GM12872 (cell line): ENCODE data around the gene TRPM8.

Source experiments
- CTCF ChIP-seq: IDR thresholded peaks from 3 replicates; pipeline ENCODE4 v1.5.1; 2011; ENCODE audit warnings: low read depth, mild to moderate bottlenecking, low read length, moderate library complexity; ENCODE audit not compliant: insufficient read depth

TRPM8 gene

GRCh38 chr2:233917116-233917515 is at the start of gene TRPM8:
TSS of gene TRPM8 (plus strand) at chr2:233917373. CDS start at chr2:233926538, 9,165 bp downstream.
- TF ChIP-seq CTCF = no peak

- TF ChIP-seq CTCF = no peak
Measured at GRCh38 chr2:233867993-233868532, 49.1 kb upstream of the TRPM8 start, which contains the start of gene MSL3B. TSS of gene MSL3B (minus strand) at chr2:233868386.

- TF ChIP-seq CTCF = no peak
Measured at GRCh38 chr2:233871432-233871831, 45.7 kb upstream of the TRPM8 start.

GRCh38 chr2:233882353-233882752 is 34.8 kb upstream of the TRPM8 start:
- TF ChIP-seq CTCF = no peak

GRCh38 chr2:233892793-233893192 is 24.4 kb upstream of the TRPM8 start:
- TF ChIP-seq CTCF = no peak

DNA sequence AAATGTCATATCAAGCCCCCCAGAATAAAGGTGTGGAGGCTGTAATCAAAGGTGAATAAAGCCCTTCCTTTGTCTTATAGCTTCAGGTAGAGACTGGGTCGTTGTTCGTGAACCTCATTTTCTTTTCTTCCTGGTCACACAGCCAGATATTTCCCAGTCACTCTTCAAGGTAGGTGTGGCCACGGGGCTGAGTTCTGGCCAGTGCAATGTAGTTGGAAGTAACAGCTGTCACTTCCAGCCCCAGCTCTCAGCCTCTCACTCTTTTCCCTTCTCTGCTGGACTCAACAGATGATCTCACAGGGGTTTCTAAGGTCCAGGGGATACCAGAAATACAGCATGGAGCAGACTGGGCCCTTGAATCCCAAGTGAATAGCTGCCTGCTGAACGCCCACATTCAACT is 15.8 kb upstream of the TRPM8 start:
- no peak for TF ChIP-seq CTCF

DNA sequence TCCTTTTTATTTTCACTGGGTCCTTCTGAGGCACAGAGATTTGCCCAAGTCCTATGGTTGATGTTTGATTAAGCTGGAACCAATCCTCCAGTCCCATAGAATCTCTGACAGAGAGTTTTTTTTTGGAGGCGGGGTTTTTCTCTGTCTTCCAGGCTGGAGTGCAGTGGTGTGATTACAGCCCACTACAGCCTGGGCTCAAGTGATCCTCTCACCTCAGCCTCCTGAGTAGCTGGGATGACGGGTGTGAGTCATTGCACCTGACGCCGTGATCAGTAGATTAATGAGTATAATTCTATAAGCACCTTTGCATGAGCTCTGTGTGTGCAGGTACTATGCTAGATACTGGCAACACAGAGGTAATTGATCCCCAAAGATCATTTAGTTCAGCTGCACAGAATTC is 15.3 kb upstream of the TRPM8 start:
- no peak for TF ChIP-seq CTCF
